Gastroesophageal sphincter (tissue), 3 donors: Measurements from ENCODE around the gene SSRP1.

Source experiments
- CTCF ChIP-seq, 4 experiments: fragments of 200-600 bp in 2 of 4; fragments of 450-650 bp in 2 of 4; sonication (generic) in 1 of 4; IDR thresholded peaks; one replicate each; pipeline ENCODE4 v1.5.1; 2017 to 2019; ENCODE audit warnings: antibody characterized with exemption in 4 of 4, mild to moderate bottlenecking in 2 of 4, moderate library complexity in 2 of 4
- EP300 ChIP-seq: sonication (generic); formaldehyde crosslinking; IDR thresholded peaks from one replicate; pipeline ENCODE4 v1.6.1; 2017; ENCODE audit warnings: antibody characterized with exemption, mild to moderate bottlenecking
- POLR2A ChIP-seq, 2 donors: fragments of 450-650 bp; IDR thresholded peaks; one replicate each; pipeline ENCODE4 v1.6.1; 2017; ENCODE audit warnings: antibody characterized with exemption in 2 of 2, mild to moderate bottlenecking in 2 of 2, moderate library complexity in 1 of 2
- POLR2AphosphoS5 ChIP-seq: sonication (generic); formaldehyde crosslinking; IDR thresholded peaks from one replicate; pipeline ENCODE4 v1.6.1; 2017; ENCODE audit warnings: antibody characterized with exemption

DNA sequence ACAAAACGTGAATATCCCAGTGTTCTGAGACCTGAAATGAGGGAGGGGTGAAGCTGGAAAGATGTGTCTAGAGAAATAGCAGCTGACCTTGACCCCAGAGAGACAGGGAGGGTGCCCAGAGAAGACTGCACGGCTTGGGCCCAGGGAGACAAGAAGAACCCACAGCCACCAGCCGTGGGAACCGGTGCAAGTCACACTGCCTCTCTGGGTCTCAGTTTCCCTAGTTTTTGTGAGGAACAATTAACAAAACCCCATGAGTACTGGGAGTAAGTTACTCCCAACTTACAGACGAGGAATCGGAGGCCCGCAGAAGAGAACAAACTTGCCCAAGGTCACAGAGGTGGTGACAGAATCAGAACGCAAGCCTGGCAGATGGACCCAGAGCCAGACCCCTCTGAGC is 30.2 kb downstream of the SSRP1 start:
- TF ChIP-seq EP300 (no peak), CTCF (IDR thresholded peaks at IDR 0.05) (no peak), POLR2AphosphoS5 (no peak), POLR2A (IDR thresholded peaks at IDR 0.05) (no peak)
